Adipocyte (in vitro differentiated cells): ENCODE measurements around the gene GMDS.

Source experiments
- DNase-seq: peaks from one replicate; pipeline ENCODE4 v3.0.0-alpha.2; 2015; ENCODE audit warnings: low read depth
- H3K27me3 ChIP-seq: replicated peaks from 2 replicates; pipeline ENCODE4 v1.7.0; 2013; ENCODE audit warnings: mild to moderate bottlenecking, low read length, moderate library complexity; ENCODE audit not compliant: control insufficient read depth, insufficient read depth
- H3K36me3 ChIP-seq: 2 replicates; pipeline ENCODE4 v1.7.0; 2013; ENCODE audit warnings: low read length, mild to moderate bottlenecking, moderate library complexity; ENCODE audit not compliant: control insufficient read depth, insufficient read depth, severe bottlenecking
- H3K4me1 ChIP-seq: 2 replicates; pipeline ENCODE4 v1.7.0; 2013; ENCODE audit warnings: mild to moderate bottlenecking, low read length, moderate library complexity; ENCODE audit not compliant: control insufficient read depth, insufficient read depth
- H3K4me3 ChIP-seq: 2 replicates; pipeline ENCODE4 v1.7.0; 2013; ENCODE audit warnings: mild to moderate bottlenecking, low read length, moderate library complexity
- H3K9ac ChIP-seq: 2 replicates; pipeline ENCODE4 v1.7.0; 2013; ENCODE audit warnings: mild to moderate bottlenecking, low read length, moderate library complexity
- H3K9me3 ChIP-seq: 2 replicates; pipeline ENCODE4 v1.7.0; 2013; ENCODE audit warnings: mild to moderate bottlenecking, low read length, moderate library complexity; ENCODE audit not compliant: control insufficient read depth

The GMDS gene

GRCh38 chr6:1615151-1615852, 630.1 kb downstream of the GMDS start:
- no peak for DNase-seq
- H3K4me1 ChIP-seq, result peaks cover 13% of the 10 kb centered on the region
- no peak overlapping the region for H3K4me3 ChIP-seq
- no peaks in the 10 kb centered on the region for H3K36me3 ChIP-seq
- H3K9ac ChIP-seq, result no peak overlapping the region
- H3K9me3 ChIP-seq, result no peaks in the 10 kb centered on the region
- H3K27me3 ChIP-seq, result no peaks in the 10 kb centered on the region

GRCh38 chr6:1614448-1615150, 630.8 kb downstream of the GMDS start:
- Histone ChIP-seq H3K27me3 (no peaks in the 10 kb centered on the region), H3K4me1 (peaks cover 13% of the 10 kb centered on the region), H3K4me3 (peak overlapping the region; percentile 80), H3K9ac (peak overlapping the region; percentile 81), H3K36me3 (no peaks in the 10 kb centered on the region), H3K9me3 (no peaks in the 10 kb centered on the region)
- DNase-seq, result no peak

DNA sequence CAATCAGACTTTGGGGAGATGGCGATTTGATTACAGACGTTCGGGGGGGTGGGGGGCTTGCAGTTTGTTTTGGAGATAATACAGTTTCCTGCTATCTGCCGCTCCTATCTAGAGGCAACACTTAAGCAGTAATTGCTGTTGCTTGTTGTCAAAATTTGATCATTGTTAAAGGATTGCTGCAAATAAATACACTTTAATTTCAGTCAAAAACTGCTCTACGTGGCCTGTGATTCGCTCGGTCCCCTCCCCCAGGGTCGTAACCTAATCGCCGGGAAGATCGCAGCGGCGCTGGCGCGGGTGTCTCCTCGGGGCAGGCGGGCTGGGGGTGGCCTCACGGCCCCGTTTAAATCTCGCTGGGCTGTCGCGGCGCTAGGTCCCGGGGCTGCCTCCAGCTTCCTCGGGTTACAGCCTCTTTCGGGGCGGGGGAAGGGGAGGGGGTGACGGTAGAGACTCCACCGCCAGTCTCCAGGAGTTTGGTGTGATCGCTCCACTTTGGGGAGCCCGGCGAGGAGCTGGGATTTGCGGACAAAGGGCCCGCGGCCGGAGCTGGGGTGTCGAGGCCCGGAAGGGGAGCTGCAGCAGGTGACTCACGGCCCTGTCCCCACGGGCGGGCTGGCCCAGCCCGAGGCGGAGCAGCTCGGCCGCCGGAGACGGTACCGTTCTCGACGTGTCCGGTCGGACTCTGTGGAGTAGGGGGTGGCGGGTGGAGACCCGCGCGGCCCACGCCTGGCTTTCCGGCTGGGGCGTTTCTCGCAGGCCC, 631.5 kb downstream of the GMDS start:
- Histone ChIP-seq H3K9me3 (no peaks in the 10 kb centered on the region), H3K9ac (peak overlapping the region; percentile 81), H3K4me1 (peaks cover 13% of the 10 kb centered on the region), H3K27me3 (no peaks in the 10 kb centered on the region), H3K4me3 (peak overlapping the region; percentile 80), H3K36me3 (no peaks in the 10 kb centered on the region)
- DNase-seq, result peak; percentile 53

DNA sequence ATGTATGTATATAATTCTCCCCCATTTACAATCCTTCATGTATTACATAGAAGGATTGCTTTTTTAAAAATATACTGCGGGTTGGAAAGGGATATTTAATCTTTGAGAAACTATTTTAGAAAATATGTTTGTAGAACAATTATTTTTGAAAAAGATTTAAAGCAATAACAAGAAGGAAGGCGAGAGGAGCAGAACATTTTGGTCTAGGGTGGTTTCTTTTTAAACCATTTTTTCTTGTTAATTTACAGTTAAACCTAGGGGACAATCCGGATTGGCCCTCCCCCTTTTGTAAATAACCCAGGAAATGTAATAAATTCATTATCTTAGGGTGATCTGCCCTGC, 632.1 kb downstream of the GMDS start:
- Histone ChIP-seq H3K9me3 (no peaks in the 10 kb centered on the region), H3K27me3 (peaks cover 5% of the 10 kb centered on the region), H3K4me3 (peak overlapping the region; percentile 80), H3K9ac (peak overlapping the region; percentile 81), H3K36me3 (no peaks in the 10 kb centered on the region), H3K4me1 (peaks cover 17% of the 10 kb centered on the region)
- peak; percentile 27 for DNase-seq

DNA sequence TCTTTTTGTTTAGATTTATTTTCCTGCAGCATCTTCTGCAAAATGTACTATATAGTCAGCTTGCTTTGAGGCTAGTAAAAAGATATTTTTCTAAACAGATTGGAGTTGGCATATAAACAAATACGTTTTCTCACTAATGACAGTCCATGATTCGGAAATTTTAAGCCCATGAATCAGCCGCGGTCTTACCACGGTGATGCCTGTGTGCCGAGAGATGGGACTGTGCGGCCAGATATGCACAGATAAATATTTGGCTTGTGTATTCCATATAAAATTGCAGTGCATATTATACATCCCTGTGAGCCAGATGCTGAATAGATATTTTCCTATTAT, 632.5 kb downstream of the GMDS start:
- Histone ChIP-seq H3K4me3 (peak overlapping the region; percentile 80), H3K9me3 (no peaks in the 10 kb centered on the region), H3K9ac (peak overlapping the region; percentile 81), H3K27me3 (peaks cover 8% of the 10 kb centered on the region), H3K36me3 (no peaks in the 10 kb centered on the region), H3K4me1 (peaks cover 18% of the 10 kb centered on the region)
- DNase-seq, result peak; percentile 72

DNA sequence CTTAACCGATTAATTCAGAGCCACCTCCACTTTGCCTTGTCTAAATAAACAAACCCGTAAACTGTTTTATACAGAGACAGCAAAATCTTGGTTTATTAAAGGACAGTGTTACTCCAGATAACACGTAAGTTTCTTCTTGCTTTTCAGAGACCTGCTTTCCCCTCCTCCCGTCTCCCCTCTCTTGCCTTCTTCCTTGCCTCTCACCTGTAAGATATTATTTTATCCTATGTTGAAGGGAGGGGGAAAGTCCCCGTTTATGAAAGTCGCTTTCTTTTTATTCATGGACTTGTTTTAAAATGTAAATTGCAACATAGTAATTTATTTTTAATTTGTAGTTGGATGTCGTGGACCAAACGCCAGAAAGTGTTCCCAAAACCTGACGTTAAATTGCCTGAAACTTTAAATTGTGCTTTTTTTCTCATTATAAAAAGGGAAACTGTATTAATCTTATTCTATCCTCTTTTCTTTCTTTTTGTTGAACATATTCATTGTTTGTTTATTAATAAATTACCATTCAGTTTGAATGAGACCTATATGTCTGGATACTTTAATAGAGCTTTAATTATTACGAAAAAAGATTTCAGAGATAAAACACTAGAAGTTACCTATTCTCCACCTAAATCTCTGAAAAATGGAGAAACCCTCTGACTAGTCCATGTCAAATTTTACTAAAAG, 633.0 kb downstream of the GMDS start:
- H3K27me3 ChIP-seq, result peaks cover 13% of the 10 kb centered on the region
- H3K4me1 ChIP-seq, result peaks cover 23% of the 10 kb centered on the region
- peak overlapping the region; percentile 81 for H3K9ac ChIP-seq
- no peaks in the 10 kb centered on the region for H3K9me3 ChIP-seq
- H3K4me3 ChIP-seq, result peak overlapping the region; percentile 80
- no peaks in the 10 kb centered on the region for H3K36me3 ChIP-seq
- DNase-seq, result no peak

DNA sequence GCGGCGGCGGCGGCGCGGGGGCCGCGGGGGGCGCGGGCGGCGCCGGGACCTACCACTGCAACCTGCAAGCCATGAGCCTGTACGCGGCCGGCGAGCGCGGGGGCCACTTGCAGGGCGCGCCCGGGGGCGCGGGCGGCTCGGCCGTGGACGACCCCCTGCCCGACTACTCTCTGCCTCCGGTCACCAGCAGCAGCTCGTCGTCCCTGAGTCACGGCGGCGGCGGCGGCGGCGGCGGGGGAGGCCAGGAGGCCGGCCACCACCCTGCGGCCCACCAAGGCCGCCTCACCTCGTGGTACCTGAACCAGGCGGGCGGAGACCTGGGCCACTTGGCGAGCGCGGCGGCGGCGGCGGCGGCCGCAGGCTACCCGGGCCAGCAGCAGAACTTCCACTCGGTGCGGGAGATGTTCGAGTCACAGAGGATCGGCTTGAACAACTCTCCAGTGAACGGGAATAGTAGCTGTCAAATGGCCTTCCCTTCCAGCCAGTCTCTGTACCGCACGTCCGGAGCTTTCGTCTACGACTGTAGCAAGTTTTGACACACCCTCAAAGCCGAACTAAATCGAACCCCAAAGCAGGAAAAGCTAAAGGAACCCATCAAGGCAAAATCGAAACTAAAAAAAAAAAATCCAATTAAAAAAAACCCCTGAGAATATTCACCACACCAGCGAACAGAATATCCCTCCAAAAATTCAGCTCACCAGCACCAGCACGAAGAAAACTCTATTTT, 633.7 kb downstream of the GMDS start:
- Histone ChIP-seq H3K4me1 (peaks cover 26% of the 10 kb centered on the region), H3K9ac (peak overlapping the region; percentile 81), H3K4me3 (peak overlapping the region; percentile 80), H3K27me3 (peaks cover 20% of the 10 kb centered on the region), H3K36me3 (no peaks in the 10 kb centered on the region), H3K9me3 (no peaks in the 10 kb centered on the region)
- peak; percentile 56 for DNase-seq

DNA sequence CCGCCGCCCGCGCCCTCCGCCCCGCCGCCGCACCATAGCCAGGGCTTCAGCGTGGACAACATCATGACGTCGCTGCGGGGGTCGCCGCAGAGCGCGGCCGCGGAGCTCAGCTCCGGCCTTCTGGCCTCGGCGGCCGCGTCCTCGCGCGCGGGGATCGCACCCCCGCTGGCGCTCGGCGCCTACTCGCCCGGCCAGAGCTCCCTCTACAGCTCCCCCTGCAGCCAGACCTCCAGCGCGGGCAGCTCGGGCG, 634.2 kb downstream of the GMDS start:
- Histone ChIP-seq H3K27me3 (peaks cover 25% of the 10 kb centered on the region), H3K4me1 (peaks cover 26% of the 10 kb centered on the region), H3K9me3 (no peaks in the 10 kb centered on the region), H3K9ac (no peak overlapping the region), H3K4me3 (peak overlapping the region; percentile 80), H3K36me3 (no peaks in the 10 kb centered on the region)
- DNase-seq, result peak; percentile 62

DNA sequence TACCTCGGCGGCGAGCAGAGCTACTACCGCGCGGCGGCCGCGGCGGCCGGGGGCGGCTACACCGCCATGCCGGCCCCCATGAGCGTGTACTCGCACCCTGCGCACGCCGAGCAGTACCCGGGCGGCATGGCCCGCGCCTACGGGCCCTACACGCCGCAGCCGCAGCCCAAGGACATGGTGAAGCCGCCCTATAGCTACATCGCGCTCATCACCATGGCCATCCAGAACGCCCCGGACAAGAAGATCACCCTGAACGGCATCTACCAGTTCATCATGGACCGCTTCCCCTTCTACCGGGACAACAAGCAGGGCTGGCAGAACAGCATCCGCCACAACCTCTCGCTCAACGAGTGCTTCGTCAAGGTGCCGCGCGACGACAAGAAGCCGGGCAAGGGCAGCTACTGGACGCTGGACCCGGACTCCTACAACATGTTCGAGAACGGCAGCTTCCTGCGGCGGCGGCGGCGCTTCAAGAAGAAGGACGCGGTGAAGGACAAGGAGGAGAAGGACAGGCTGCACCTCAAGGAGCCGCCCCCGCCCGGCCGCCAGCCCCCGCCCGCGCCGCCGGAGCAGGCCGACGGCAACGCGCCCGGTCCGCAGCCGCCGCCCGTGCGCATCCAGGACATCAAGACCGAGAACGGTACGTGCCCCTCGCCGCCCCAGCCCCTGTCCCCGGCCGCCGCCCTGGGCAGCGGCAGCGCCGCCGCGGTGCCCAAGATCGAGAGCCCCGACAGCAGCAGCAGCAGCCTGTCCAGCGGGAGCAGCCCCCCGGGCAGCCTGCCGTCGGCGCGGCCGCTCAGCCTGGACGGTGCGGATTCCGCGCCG, 634.7 kb downstream of the GMDS start:
- Histone ChIP-seq H3K4me1 (peaks cover 30% of the 10 kb centered on the region), H3K4me3 (peak overlapping the region; percentile 80), H3K36me3 (no peaks in the 10 kb centered on the region), H3K9me3 (no peaks in the 10 kb centered on the region), H3K9ac (peak overlapping the region; percentile 72), H3K27me3 (peaks cover 31% of the 10 kb centered on the region)
- peak; percentile 52 for DNase-seq

GRCh38 chr6:1609648-1610496, 635.5 kb downstream of the GMDS start, which contains the start of gene FOXC1:
Gene FOXC1 (plus strand): TSS chr6:1609915. CDS start chr6:1610446, 531 bp downstream.
- Histone ChIP-seq H3K27me3 (peaks cover 39% of the 10 kb centered on the region), H3K36me3 (no peaks in the 10 kb centered on the region), H3K4me1 (peaks cover 34% of the 10 kb centered on the region), H3K9me3 (no peaks in the 10 kb centered on the region), H3K4me3 (peak within 1 kb of the TSS; percentile 80), H3K9ac (peak within 1 kb of the TSS; percentile 79)
- DNase-seq, result peak; percentile 97
